ENCODE data around the gene TEFM. TPM values are rescaled to one million over a fixed set of nuclear protein-coding genes. Genes with fewer than 3 reads are reported as not detected.
"Not testable (repeated sequence)": the region's sequence is repeated elsewhere in the genome, so short reads cannot be mapped to it uniquely, and the experiment has no call there.

The TEFM gene
- total and polyA plus RNA-seq, 2 donors (not counting 1 experiment from before 2014, with no cell fraction given): 10.9 to 11.1 TPM

DNA sequence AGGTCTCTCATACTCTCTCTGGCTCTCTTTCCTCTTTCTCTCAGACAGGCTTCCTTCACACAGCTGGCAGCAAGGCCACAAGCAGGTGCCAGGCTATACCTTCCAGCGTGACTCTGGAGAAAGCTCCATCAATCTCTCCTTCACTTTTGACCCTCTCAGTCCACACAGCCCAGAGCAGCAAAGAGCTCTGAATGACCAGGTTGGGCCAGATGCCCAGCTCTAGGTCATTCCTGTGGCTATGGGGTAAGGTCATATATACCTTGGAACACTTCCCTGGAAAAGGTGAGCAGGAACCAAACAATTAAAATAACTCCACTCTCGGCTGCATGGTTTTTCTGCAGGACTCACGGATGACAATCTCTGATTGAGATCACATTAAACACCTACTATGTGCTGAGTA lies 24.5 kb upstream of the TEFM start:
- Histone ChIP-seq H2AFZ (ENCODE audit: low read length) (no peak overlapping the region), H3K4me1 (ENCODE audit: control insufficient read depth, extremely low read depth, insufficient read depth, low read length) (no peaks in the 10 kb centered on the region), H3K4me3 (replicated peaks in 1 of 4; ENCODE audit: control extremely low read depth in 1 of 4, insufficient read depth in 1 of 4, low read depth in 3 of 4, low read length in 4 of 4) (no peak overlapping the region), H3K27me3 (ENCODE audit: control insufficient read depth, insufficient read depth, low read length) (no peaks in the 10 kb centered on the region), H3K4me2 (ENCODE audit: extremely low read depth, insufficient read depth, low read length) (no peak overlapping the region), H3K27ac (ENCODE audit: insufficient read depth, low read length) (no peak overlapping the region), H3K9ac (ENCODE audit: insufficient read depth, low read length) (no peak overlapping the region), H4K20me1 (ENCODE audit: control insufficient read depth, extremely low read depth, insufficient read depth, low read length) (no peaks in the 10 kb centered on the region), H3K36me3 (ENCODE audit: control insufficient read depth, insufficient read depth, low read length) (no peaks in the 10 kb centered on the region), H3K9me3 (ENCODE audit: control insufficient read depth, insufficient read depth, low read depth, low read length) (no peaks in the 10 kb centered on the region), H3K79me2 (ENCODE audit: control insufficient read depth, insufficient read depth, low read length) (no peaks in the 10 kb centered on the region)
- DNase-seq (ENCODE audit: low read depth in 2 of 2): no peak
- no peak for TF ChIP-seq EZH2 (IDR thresholded peaks at IDR 0.05; ENCODE audit: low read length, missing control alignments)
- TF ChIP-seq, protein P1, sequence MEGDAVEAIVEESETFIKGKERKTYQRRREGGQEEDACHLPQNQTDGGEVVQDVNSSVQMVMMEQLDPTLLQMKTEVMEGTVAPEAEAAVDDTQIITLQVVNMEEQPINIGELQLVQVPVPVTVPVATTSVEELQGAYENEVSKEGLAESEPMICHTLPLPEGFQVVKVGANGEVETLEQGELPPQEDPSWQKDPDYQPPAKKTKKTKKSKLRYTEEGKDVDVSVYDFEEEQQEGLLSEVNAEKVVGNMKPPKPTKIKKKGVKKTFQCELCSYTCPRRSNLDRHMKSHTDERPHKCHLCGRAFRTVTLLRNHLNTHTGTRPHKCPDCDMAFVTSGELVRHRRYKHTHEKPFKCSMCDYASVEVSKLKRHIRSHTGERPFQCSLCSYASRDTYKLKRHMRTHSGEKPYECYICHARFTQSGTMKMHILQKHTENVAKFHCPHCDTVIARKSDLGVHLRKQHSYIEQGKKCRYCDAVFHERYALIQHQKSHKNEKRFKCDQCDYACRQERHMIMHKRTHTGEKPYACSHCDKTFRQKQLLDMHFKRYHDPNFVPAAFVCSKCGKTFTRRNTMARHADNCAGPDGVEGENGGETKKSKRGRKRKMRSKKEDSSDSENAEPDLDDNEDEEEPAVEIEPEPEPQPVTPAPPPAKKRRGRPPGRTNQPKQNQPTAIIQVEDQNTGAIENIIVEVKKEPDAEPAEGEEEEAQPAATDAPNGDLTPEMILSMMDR (conservative IDR thresholded peaks at IDR 0.05 in 1 of 2, IDR thresholded peaks at IDR 0.05 in 1 of 2; ENCODE audit: low read depth in 1 of 2, low read length in 2 of 2): no peak

DNA sequence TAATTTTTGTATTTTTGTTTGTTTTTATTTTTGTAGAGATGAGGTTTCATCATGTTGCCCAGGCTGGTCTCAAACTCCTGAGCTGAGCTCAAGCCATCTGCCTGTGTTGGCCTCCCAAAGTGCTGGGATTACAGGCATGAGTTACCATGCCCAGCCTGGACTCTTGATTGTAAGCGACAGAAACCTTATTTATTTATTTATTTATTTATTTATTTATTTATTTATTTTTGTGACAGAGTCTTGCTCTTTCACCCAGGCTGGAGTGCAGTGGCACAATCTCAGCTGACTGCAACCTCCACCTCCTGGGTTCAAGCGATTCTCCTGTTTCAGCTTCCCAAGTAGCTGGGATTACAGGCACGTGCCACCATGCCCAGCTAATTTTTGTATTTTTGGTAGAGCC lies 23.8 kb upstream of the TEFM start:
- H3K79me2 ChIP-seq (ENCODE audit: control insufficient read depth, insufficient read depth, low read length); H3K36me3 ChIP-seq (ENCODE audit: control insufficient read depth, insufficient read depth, low read length); H3K27ac ChIP-seq (ENCODE audit: insufficient read depth, low read length); H3K4me3 ChIP-seq (replicated peaks in 1 of 4; ENCODE audit: control extremely low read depth in 1 of 4, insufficient read depth in 1 of 4, low read depth in 3 of 4, low read length in 4 of 4); H2AFZ ChIP-seq (ENCODE audit: low read length); H3K9me3 ChIP-seq (ENCODE audit: control insufficient read depth, insufficient read depth, low read depth, low read length); H3K27me3 ChIP-seq (ENCODE audit: control insufficient read depth, insufficient read depth, low read length); H3K4me2 ChIP-seq (ENCODE audit: extremely low read depth, insufficient read depth, low read length); H3K4me1 ChIP-seq (ENCODE audit: control insufficient read depth, extremely low read depth, insufficient read depth, low read length); DNase-seq (ENCODE audit: low read depth in 2 of 2); H4K20me1 ChIP-seq (ENCODE audit: control insufficient read depth, extremely low read depth, insufficient read depth, low read length); H3K9ac ChIP-seq (ENCODE audit: insufficient read depth, low read length): not testable (repeated sequence)

DNA sequence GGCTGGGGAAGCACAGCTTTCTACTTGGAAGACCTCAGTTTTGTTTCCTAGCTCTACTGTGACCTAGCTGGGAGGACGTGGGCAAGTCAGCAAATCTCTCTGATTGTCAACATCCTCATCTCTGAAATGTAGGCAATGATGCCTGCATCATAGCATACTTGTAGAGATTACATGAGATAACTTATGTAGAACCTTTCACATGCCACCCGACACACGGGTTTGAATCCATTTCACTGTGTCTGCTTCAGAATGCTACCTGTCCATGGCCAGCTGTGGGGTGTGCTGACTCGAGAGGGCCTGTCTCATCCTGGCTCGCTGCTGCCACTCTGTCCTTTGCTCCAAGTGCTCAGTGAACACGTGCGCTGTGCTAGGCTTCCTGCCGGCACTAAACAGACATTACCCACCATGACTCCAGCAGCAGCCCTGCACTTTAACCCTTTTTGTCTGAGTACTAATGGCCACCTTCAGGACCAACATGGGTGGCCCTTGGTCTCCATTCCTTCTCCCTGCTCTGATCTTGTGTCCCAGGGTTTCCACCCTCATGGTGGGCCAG lies 23.1 kb upstream of the TEFM start:
- Histone ChIP-seq H3K9me3 (ENCODE audit: control insufficient read depth, insufficient read depth, low read depth, low read length) (no peaks in the 10 kb centered on the region), H2AFZ (ENCODE audit: low read length) (no peak overlapping the region), H3K4me3 (replicated peaks in 1 of 4; ENCODE audit: control extremely low read depth in 1 of 4, insufficient read depth in 1 of 4, low read depth in 3 of 4, low read length in 4 of 4) (no peak overlapping the region), H3K4me1 (ENCODE audit: control insufficient read depth, extremely low read depth, insufficient read depth, low read length) (no peaks in the 10 kb centered on the region), H3K36me3 (ENCODE audit: control insufficient read depth, insufficient read depth, low read length) (no peaks in the 10 kb centered on the region), H4K20me1 (ENCODE audit: control insufficient read depth, extremely low read depth, insufficient read depth, low read length) (no peaks in the 10 kb centered on the region), H3K9ac (ENCODE audit: insufficient read depth, low read length) (no peak overlapping the region), H3K27ac (ENCODE audit: insufficient read depth, low read length) (no peak overlapping the region), H3K4me2 (ENCODE audit: extremely low read depth, insufficient read depth, low read length) (no peak overlapping the region), H3K27me3 (ENCODE audit: control insufficient read depth, insufficient read depth, low read length) (peaks cover 2% of the 10 kb centered on the region), H3K79me2 (ENCODE audit: control insufficient read depth, insufficient read depth, low read length) (no peaks in the 10 kb centered on the region)
- TF ChIP-seq EZH2 (IDR thresholded peaks at IDR 0.05; ENCODE audit: low read length, missing control alignments): no peak
- TF ChIP-seq, protein P1 (conservative IDR thresholded peaks at IDR 0.05 in 1 of 2, IDR thresholded peaks at IDR 0.05 in 1 of 2; ENCODE audit: low read depth in 1 of 2, low read length in 2 of 2): no peak
- DNase-seq (ENCODE audit: low read depth in 2 of 2): no peak
